Measurements from ENCODE around the gene DPH3. TPM values are rescaled to one million over a fixed set of nuclear protein-coding genes. Genes with fewer than 3 reads are reported as not detected.

DPH3 gene
- total RNA-seq, 1 donor from 2014 or later: 30.5 TPM

GRCh38 chr3:16307832-16308531 is 43.2 kb upstream of the DPH3 start:
- Histone ChIP-seq H3K36me3 (ENCODE audit: control insufficient read depth, insufficient read depth, low read length) (peaks cover 1% of the 10 kb centered on the region), H3K27me3 (ENCODE audit: control insufficient read depth, insufficient read depth, low read length) (no peaks in the 10 kb centered on the region), H3K4me3 (ENCODE audit: low read depth, low read length) (no peak overlapping the region)
- TF ChIP-seq CTCF (IDR thresholded peaks at IDR 0.05; ENCODE audit: insufficient read depth, low read length, poor library complexity, severe bottlenecking): no peak
- DNase-seq (ENCODE audit: low read depth): no peak

- Histone ChIP-seq H3K27me3 (ENCODE audit: control insufficient read depth, insufficient read depth, low read length) (no peaks in the 10 kb centered on the region), H3K4me3 (ENCODE audit: low read depth, low read length) (no peak overlapping the region), H3K36me3 (ENCODE audit: control insufficient read depth, insufficient read depth, low read length) (no peaks in the 10 kb centered on the region)
- no peak for DNase-seq (ENCODE audit: low read depth)
- no peak for TF ChIP-seq CTCF (IDR thresholded peaks at IDR 0.05; ENCODE audit: insufficient read depth, low read length, poor library complexity, severe bottlenecking)
Measured at GRCh38 chr3:16305111-16305541, 40.4 kb upstream of the DPH3 start.

GRCh38 chr3:16304061-16305010 is 39.6 kb upstream of the DPH3 start:
- DNase-seq (ENCODE audit: low read depth): no peak
- H3K36me3 ChIP-seq (ENCODE audit: control insufficient read depth, insufficient read depth, low read length): no peaks in the 10 kb centered on the region
- TF ChIP-seq CTCF (IDR thresholded peaks at IDR 0.05; ENCODE audit: insufficient read depth, low read length, poor library complexity, severe bottlenecking): no peak

GRCh38 chr3:16303037-16303575 is 38.4 kb upstream of the DPH3 start:
- TF ChIP-seq CTCF (IDR thresholded peaks at IDR 0.05; ENCODE audit: insufficient read depth, low read length, poor library complexity, severe bottlenecking): no peak
- Histone ChIP-seq H3K36me3 (ENCODE audit: control insufficient read depth, insufficient read depth, low read length) (no peaks in the 10 kb centered on the region), H3K4me3 (ENCODE audit: low read depth, low read length) (no peak overlapping the region), H3K27me3 (ENCODE audit: control insufficient read depth, insufficient read depth, low read length) (no peaks in the 10 kb centered on the region)
- DNase-seq (ENCODE audit: low read depth): no peak

More at GRCh38 chr3:16304061-16305010, 39.6 kb upstream of the DPH3 start:
- Histone ChIP-seq H3K27me3 (ENCODE audit: control insufficient read depth, insufficient read depth, low read length) (no peaks in the 10 kb centered on the region), H3K4me3 (ENCODE audit: low read depth, low read length) (no peak overlapping the region)

GRCh38 chr3:16302082-16302631 is 37.4 kb upstream of the DPH3 start:
- H3K27me3 ChIP-seq (ENCODE audit: control insufficient read depth, insufficient read depth, low read length): no peaks in the 10 kb centered on the region
- no peak for DNase-seq (ENCODE audit: low read depth)
- H3K4me3 ChIP-seq (ENCODE audit: low read depth, low read length): no peak overlapping the region
- no peak for TF ChIP-seq CTCF (IDR thresholded peaks at IDR 0.05; ENCODE audit: insufficient read depth, low read length, poor library complexity, severe bottlenecking)
- H3K36me3 ChIP-seq (ENCODE audit: control insufficient read depth, insufficient read depth, low read length): no peaks in the 10 kb centered on the region

Data from kidney epithelial cell (primary cell).